ENCODE results near the gene SERINC3.

SERINC3 gene

DNA sequence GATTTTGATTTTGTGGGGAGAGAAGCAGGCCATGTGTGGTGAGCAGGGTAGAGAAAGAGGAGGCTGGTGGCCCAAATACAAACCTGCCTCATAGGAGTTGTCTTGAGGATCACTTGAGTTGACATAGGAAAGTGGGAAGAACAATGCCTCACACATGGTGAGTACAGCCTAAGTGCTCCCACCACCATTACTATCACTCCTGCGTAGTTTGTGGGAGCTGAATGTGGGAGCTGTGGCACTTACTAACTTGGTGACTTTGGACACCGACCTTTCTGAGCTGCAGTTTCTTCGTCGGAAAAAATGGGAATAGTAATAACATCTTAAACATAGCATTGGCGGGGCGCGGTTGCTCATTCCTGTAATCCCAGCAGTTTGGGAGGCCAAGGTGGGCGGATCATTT is 25.5 kb upstream of the SERINC3 start:
- TF ChIP-seq, protein P1, sequence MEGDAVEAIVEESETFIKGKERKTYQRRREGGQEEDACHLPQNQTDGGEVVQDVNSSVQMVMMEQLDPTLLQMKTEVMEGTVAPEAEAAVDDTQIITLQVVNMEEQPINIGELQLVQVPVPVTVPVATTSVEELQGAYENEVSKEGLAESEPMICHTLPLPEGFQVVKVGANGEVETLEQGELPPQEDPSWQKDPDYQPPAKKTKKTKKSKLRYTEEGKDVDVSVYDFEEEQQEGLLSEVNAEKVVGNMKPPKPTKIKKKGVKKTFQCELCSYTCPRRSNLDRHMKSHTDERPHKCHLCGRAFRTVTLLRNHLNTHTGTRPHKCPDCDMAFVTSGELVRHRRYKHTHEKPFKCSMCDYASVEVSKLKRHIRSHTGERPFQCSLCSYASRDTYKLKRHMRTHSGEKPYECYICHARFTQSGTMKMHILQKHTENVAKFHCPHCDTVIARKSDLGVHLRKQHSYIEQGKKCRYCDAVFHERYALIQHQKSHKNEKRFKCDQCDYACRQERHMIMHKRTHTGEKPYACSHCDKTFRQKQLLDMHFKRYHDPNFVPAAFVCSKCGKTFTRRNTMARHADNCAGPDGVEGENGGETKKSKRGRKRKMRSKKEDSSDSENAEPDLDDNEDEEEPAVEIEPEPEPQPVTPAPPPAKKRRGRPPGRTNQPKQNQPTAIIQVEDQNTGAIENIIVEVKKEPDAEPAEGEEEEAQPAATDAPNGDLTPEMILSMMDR (IDR thresholded peaks at IDR 0.05; ENCODE audit: borderline replicate concordance, control extremely low read depth, extremely low read depth, insufficient read depth, missing control alignments) = no peak
- DNase-seq (ENCODE audit: low spot score) = no peak
- in situ Hi-C loops (cut with MboI; ENCODE audit: low sequenced_read_pairs, unreplicated experiment) = no loop called here

DNA sequence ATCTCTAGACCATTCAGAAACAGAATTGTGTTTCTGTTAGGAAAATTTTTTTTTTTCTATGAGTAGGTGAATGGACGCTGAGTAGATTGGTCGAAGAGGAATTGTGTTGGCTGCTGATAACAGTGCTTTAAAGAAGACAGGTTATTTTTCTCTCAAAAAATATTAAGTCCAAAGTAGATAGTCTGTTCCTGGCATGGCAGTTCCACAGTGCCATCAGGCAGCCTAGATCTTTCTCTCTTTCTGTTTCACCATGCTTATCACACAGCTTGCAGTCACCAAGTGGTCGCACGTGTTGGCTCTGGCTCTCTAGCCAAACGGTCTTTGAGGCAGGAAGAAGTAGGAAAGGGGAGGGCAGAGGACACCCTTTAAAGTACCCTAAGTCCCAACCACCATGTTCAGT is 22.4 kb upstream of the SERINC3 start:
- TF ChIP-seq, protein P1 (IDR thresholded peaks at IDR 0.05; ENCODE audit: borderline replicate concordance, control extremely low read depth, extremely low read depth, insufficient read depth, missing control alignments) = no peak
- no peak for DNase-seq (ENCODE audit: low spot score)
- in situ Hi-C loops (cut with MboI; ENCODE audit: low sequenced_read_pairs, unreplicated experiment) = no loop called here

DNA sequence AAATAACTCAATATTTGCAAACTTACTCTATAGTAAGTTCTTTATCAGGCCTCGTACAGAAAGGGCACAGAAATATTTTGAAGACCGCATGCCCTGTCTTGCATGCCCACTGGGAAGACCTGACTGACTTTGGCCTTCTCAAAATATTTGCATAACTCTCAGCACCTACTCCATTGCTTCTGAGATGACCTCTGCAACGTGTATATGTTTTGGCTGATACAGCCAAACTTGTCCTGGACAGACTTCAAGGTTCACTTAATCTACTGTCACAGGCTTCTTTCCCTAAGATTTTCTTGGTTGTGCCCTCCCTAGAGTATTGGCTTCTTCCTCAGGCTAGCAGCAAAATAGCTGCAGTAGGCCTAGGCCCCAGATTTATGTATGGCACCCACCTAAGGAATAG is 21.5 kb upstream of the SERINC3 start:
- DNase-seq (ENCODE audit: low spot score) = no peak
- in situ Hi-C loops (cut with MboI; ENCODE audit: low sequenced_read_pairs, unreplicated experiment) = no loop called here
- TF ChIP-seq, protein P1 (IDR thresholded peaks at IDR 0.05; ENCODE audit: borderline replicate concordance, control extremely low read depth, extremely low read depth, insufficient read depth, missing control alignments) = no peak

DNA sequence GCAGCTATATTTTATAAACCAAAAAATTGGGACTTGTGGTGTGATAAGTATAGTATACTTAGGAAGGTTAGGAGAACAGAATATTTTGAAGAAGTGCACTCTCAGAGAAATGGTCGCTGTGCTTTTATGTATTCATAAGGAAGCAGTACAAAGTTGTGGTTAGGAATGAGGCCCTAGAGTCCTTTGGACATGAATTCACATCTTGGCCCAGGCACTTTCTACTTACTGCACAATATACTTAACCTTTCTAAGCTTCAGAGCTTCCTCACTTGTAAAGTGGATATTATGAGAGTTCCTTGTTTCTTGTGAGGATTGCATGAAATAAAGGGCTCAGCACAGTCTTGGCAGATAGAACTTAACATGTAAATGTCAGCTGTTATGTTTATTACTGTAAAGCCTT is 21.0 kb upstream of the SERINC3 start:
- in situ Hi-C loops (cut with MboI; ENCODE audit: low sequenced_read_pairs, unreplicated experiment) = no loop called here
- TF ChIP-seq, protein P1 (IDR thresholded peaks at IDR 0.05; ENCODE audit: borderline replicate concordance, control extremely low read depth, extremely low read depth, insufficient read depth, missing control alignments) = no peak
- DNase-seq (ENCODE audit: low spot score) = no peak

DNA sequence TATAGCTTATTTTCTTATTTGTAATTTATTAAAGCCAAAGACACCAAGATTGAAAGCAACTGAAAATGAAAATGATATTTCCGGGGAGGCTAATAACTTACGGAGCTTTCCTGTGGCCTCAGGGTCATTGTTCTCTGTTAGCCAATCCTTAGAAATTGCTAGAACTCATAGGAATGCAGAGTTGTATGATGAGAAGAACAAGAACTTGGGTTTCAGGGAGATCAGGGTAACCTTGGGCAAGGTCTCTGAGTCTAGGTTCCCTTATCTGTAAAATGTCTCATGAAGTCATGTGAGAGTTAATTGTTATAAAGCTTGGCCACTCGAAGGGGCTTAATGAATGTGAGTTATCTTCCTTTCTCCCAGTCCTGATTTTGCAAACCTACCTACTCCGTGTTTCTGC is 20.1 kb upstream of the SERINC3 start:
- in situ Hi-C loops (cut with MboI; ENCODE audit: low sequenced_read_pairs, unreplicated experiment) = no loop called here
- DNase-seq (ENCODE audit: low spot score) = no peak
- TF ChIP-seq, protein P1 (IDR thresholded peaks at IDR 0.05; ENCODE audit: borderline replicate concordance, control extremely low read depth, extremely low read depth, insufficient read depth, missing control alignments) = no peak

DNA sequence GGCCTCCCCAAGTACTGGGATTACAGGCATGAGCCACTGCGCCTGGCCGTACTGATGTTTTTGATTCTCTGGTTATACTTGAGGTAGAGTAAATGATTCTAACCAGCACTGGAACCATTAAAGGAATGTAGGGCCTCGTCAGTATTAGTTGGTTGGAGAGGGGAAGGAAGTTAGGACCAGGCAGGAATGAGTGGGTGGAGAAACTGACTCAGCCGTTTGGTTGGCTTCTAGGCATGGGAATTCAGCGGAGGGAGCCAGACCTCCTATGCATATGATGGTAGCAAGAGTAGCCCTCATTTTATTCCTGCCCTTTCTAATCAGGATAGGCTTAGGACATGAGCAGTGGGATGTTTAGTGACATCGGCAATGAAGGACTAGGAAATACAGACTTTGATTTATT is 19.0 kb upstream of the SERINC3 start:
- in situ Hi-C loops (cut with MboI; ENCODE audit: low sequenced_read_pairs, unreplicated experiment) = no loop called here
- TF ChIP-seq, protein P1 (IDR thresholded peaks at IDR 0.05; ENCODE audit: borderline replicate concordance, control extremely low read depth, extremely low read depth, insufficient read depth, missing control alignments) = no peak
- no peak for DNase-seq (ENCODE audit: low spot score)

DNA sequence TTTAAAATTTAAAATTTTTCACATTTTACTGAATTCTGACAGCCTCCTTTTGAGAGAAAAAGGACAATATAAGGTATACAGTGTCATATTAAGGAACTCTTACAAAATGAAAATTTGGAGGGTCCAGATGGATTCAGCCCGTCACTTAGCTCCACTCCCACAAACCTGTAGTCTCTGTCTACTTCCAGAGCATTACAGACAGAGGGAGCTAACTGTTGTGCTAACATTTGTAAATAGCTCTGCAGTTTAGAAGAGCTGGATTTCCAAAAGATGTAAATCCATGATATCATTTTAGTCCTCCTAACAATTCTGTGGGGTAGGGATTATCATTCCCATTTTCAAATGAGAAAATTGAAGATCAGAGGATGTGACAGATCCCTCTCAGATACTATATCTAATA is 16.1 kb upstream of the SERINC3 start:
- TF ChIP-seq, protein P1 (IDR thresholded peaks at IDR 0.05; ENCODE audit: borderline replicate concordance, control extremely low read depth, extremely low read depth, insufficient read depth, missing control alignments) = no peak
- DNase-seq (ENCODE audit: low spot score) = no peak
- in situ Hi-C loops (cut with MboI; ENCODE audit: low sequenced_read_pairs, unreplicated experiment) = no loop called here

Data from GM13976 (cell line).